Hepatocyte (in vitro differentiated cells): ENCODE data around the gene ELK4. TPM values are rescaled to one million over a fixed set of nuclear protein-coding genes. Genes with fewer than 3 reads are reported as not detected.

ENCODE experiments used
- DNase-seq: peaks from one replicate; pipeline ENCODE4 v3.0.0-alpha.2; 2016; ENCODE audit warnings: low spot score
- H2AFZ ChIP-seq: fragments of 200-600 bp; sonication (generic); 2 replicates; pipeline ENCODE4 v1.6.0; 2016; ENCODE audit warnings: antibody characterized with exemption, mild to moderate bottlenecking
- H3K27ac ChIP-seq: fragments of 200-600 bp; sonication (generic); 2 replicates; pipeline ENCODE4 v1.5.1; 2016; ENCODE audit warnings: mild to moderate bottlenecking
- H3K27me3 ChIP-seq: fragments of 200-600 bp; sonication (generic); 2 replicates; pipeline ENCODE4 v1.6.1; 2016
- H3K36me3 ChIP-seq: fragments of 200-600 bp; sonication (generic); replicated peaks from 2 replicates; pipeline ENCODE4 v1.5.1; 2016; ENCODE audit warnings: low read depth; ENCODE audit not compliant: insufficient read depth
- H3K4me1 ChIP-seq: fragments of 200-600 bp; sonication (generic); 2 replicates; pipeline ENCODE4 v1.5.1; 2016; ENCODE audit warnings: mild to moderate bottlenecking, moderate library complexity; ENCODE audit not compliant: insufficient read depth
- H3K4me2 ChIP-seq: fragments of 200-600 bp; sonication (generic); 2 replicates; pipeline ENCODE4 v1.6.0; 2016
- H3K4me3 ChIP-seq: fragments of 200-600 bp; sonication (generic); 2 replicates; pipeline ENCODE4 v1.5.1; 2016; ENCODE audit warnings: mild to moderate bottlenecking
- H3K79me2 ChIP-seq: fragments of 200-600 bp; sonication (generic); 2 replicates; pipeline ENCODE4 v1.6.0; 2017; ENCODE audit warnings: mild to moderate bottlenecking
- H3K9me2 ChIP-seq: fragments of 200-600 bp; sonication (generic); replicated peaks from 2 replicates; pipeline ENCODE4 v1.6.0; 2017; ENCODE audit warnings: mild to moderate bottlenecking; ENCODE audit not compliant: insufficient read depth
- H3K9me3 ChIP-seq: fragments of 200-600 bp; sonication (generic); 2 replicates; pipeline ENCODE4 v1.5.1; 2016; ENCODE audit warnings: low read depth, mild to moderate bottlenecking
- H4K20me1 ChIP-seq: fragments of 200-600 bp; sonication (generic); 2 replicates; pipeline ENCODE4 v1.6.0; 2016; ENCODE audit warnings: mild to moderate bottlenecking; ENCODE audit not compliant: insufficient read depth, poor library complexity, severe bottlenecking
- EZH2 ChIP-seq: fragments of 200-600 bp; sonication (generic); IDR thresholded peaks from 2 replicates; pipeline ENCODE4 v1.6.1; 2016; ENCODE audit warnings: antibody characterized with exemption, mild to moderate bottlenecking, borderline replicate concordance
- EZH2phosphoT487 ChIP-seq: fragments of 200-600 bp; sonication (generic); IDR thresholded peaks from one replicate; pipeline ENCODE4 v1.6.1; 2018; ENCODE audit warnings: antibody characterized with exemption, mild to moderate bottlenecking, low read depth, moderate library complexity; ENCODE audit not compliant: unreplicated experiment, severe bottlenecking
- WGBS: methylation state at CpG from one replicate; pipeline ENCODE4 v1.1.6; 2016; ENCODE audit warnings: low lambda C conversion rate; ENCODE audit errors: missing lambda C conversion rate; 5-methylcytosine and 5-hydroxymethylcytosine counted together
- polyA plus RNA-seq: library from polyadenylated mRNA; unstranded; fragments of >200 nt; fragmentation: Nextera tagmentation; extraction: Ambion mirVana; gene quantifications from 2 replicates; pipeline ENCODE4 v1.2.1, GENCODE V29; 2016
- total RNA-seq: library from RNA; depleted of rRNA; stranded (reverse); fragments of >200 nt; gene quantifications from 2 replicates; pipeline ENCODE4 v1.2.3, GENCODE V29; 2014
- TF ChIP-seq, protein P1 (sequence below): fragments of 200-600 bp; sonication (generic); IDR thresholded peaks from 2 replicates; pipeline ENCODE4 v1.5.1; 2016; ENCODE audit warnings: antibody characterized with exemption, mild to moderate bottlenecking; ENCODE audit not compliant: poor library complexity

The ELK4 gene
- total and polyA plus RNA-seq, 2 experiments from 2014 or later: 6.1 to 19.1 TPM

DNA sequence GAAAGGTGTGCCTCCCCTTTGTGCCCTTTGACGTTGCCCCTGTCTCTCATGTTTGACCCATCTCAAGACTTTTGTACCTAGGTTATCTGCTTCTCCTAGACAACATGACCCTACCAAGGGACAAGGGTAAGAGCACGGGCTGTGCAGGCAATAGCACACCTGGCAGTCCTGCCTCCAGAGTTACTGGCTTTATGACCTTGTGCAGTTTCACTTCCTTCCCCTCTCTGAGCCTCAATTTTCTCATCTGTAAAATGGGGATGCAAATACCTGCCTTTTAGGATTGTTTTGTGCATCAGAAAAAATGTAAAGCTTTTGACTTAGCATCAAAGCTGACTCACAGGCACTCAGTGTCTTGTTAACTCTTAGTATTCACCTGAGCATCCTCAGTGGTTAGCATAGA, 36.4 kb downstream of the ELK4 start:
- WGBS: 87% methylated on average over 2 of the region's 2 CpGs
- no peak overlapping the region for H3K4me3 ChIP-seq
- no peaks in the 10 kb centered on the region for H3K36me3 ChIP-seq
- H3K9me2 ChIP-seq: no peaks in the 10 kb centered on the region
- H3K27ac ChIP-seq: no peak overlapping the region
- H4K20me1 ChIP-seq: no peaks in the 10 kb centered on the region
- no peaks in the 10 kb centered on the region for H3K9me3 ChIP-seq
- H2AFZ ChIP-seq: no peak overlapping the region
- H3K4me2 ChIP-seq: no peak overlapping the region
- DNase-seq: no peak
- H3K27me3 ChIP-seq: no peaks in the 10 kb centered on the region
- TF ChIP-seq EZH2phosphoT487 (no peak), EZH2 (no peak)
- TF ChIP-seq, protein P1, sequence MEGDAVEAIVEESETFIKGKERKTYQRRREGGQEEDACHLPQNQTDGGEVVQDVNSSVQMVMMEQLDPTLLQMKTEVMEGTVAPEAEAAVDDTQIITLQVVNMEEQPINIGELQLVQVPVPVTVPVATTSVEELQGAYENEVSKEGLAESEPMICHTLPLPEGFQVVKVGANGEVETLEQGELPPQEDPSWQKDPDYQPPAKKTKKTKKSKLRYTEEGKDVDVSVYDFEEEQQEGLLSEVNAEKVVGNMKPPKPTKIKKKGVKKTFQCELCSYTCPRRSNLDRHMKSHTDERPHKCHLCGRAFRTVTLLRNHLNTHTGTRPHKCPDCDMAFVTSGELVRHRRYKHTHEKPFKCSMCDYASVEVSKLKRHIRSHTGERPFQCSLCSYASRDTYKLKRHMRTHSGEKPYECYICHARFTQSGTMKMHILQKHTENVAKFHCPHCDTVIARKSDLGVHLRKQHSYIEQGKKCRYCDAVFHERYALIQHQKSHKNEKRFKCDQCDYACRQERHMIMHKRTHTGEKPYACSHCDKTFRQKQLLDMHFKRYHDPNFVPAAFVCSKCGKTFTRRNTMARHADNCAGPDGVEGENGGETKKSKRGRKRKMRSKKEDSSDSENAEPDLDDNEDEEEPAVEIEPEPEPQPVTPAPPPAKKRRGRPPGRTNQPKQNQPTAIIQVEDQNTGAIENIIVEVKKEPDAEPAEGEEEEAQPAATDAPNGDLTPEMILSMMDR: no peak
- H3K4me1 ChIP-seq: peaks cover 8% of the 10 kb centered on the region
- no peaks in the 10 kb centered on the region for H3K79me2 ChIP-seq

GRCh38 chr1:205594846-205595245, 37.0 kb downstream of the ELK4 start:
- H3K9me3 ChIP-seq: no peaks in the 10 kb centered on the region
- no peak overlapping the region for H2AFZ ChIP-seq
- no peaks in the 10 kb centered on the region for H3K27me3 ChIP-seq
- H3K27ac ChIP-seq: no peak overlapping the region
- WGBS: 92% methylated on average over 1 of the region's 1 CpG
- H3K9me2 ChIP-seq: no peaks in the 10 kb centered on the region
- TF ChIP-seq EZH2phosphoT487: no peak
- TF ChIP-seq, protein P1: no peak
- H3K79me2 ChIP-seq: no peaks in the 10 kb centered on the region
- H3K4me3 ChIP-seq: no peak overlapping the region
- H3K36me3 ChIP-seq: no peaks in the 10 kb centered on the region
- peaks cover 10% of the 10 kb centered on the region for H3K4me1 ChIP-seq
- no peak for DNase-seq
- H3K4me2 ChIP-seq: no peak overlapping the region
- no peaks in the 10 kb centered on the region for H4K20me1 ChIP-seq

DNA sequence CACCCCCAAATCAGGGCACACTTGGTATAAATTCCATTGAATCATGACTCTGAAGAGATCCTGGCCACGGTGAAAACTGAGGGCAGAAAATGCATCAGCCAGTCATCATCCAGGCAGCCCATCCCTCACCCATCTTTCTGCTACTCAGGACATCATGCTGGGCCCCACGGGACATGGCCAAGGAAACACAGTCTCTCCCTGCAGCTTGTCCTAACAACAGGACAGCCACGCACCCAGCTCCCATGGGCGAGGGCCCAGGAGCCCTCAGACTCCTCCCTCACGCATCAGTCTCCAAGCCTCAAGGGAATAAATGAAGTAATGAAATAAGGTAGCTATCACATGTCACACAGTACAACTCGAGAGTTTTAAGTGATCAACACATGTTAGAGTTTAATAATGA, 37.8 kb downstream of the ELK4 start:
- H3K27me3 ChIP-seq: no peaks in the 10 kb centered on the region
- no peak overlapping the region for H3K4me2 ChIP-seq
- DNase-seq: no peak
- peaks cover 10% of the 10 kb centered on the region for H3K4me1 ChIP-seq
- TF ChIP-seq EZH2phosphoT487: no peak
- TF ChIP-seq, protein P1: no peak
- no peak for TF ChIP-seq EZH2
- no peaks in the 10 kb centered on the region for H3K36me3 ChIP-seq
- no peaks in the 10 kb centered on the region for H3K9me2 ChIP-seq
- H3K79me2 ChIP-seq: no peaks in the 10 kb centered on the region
- H3K4me3 ChIP-seq: no peak overlapping the region
- no peaks in the 10 kb centered on the region for H3K9me3 ChIP-seq
- H2AFZ ChIP-seq: no peak overlapping the region
- H3K27ac ChIP-seq: no peak overlapping the region
- 61% methylated on average over 6 of the region's 6 CpGs for WGBS
- H4K20me1 ChIP-seq: no peaks in the 10 kb centered on the region

GRCh38 chr1:205593532-205593931, 38.3 kb downstream of the ELK4 start:
- Histone ChIP-seq H3K79me2 (no peaks in the 10 kb centered on the region), H3K9me2 (no peaks in the 10 kb centered on the region), H3K4me2 (no peak overlapping the region), H2AFZ (no peak overlapping the region), H3K27ac (no peak overlapping the region), H3K9me3 (no peaks in the 10 kb centered on the region), H3K27me3 (no peaks in the 10 kb centered on the region), H3K4me1 (peaks cover 10% of the 10 kb centered on the region), H4K20me1 (no peaks in the 10 kb centered on the region), H3K4me3 (no peak overlapping the region), H3K36me3 (no peaks in the 10 kb centered on the region)
- DNase-seq: no peak
- no peak for TF ChIP-seq EZH2phosphoT487
- TF ChIP-seq, protein P1: no peak
- TF ChIP-seq EZH2: no peak
- 93% methylated on average over 4 of the region's 4 CpGs for WGBS
